Activated T-cell treated with anti-CD3 and anti-CD28 coated beads, Interleukin-2, amount 50 U/mL, for 4 hours (primary cell): ENCODE measurements around the gene TVP23C. TPM values are rescaled to one million over a fixed set of nuclear protein-coding genes. Genes with fewer than 3 reads are reported as not detected.

Experiments used
- ATAC-seq, 2 donors: fragments of 200-7000 bp; cut with Tn5 transposase; one replicate each; pipeline ENCODE4 v1.10.0; 2021
- DNase-seq: peaks from one replicate; pipeline ENCODE4 v3.0.0-alpha.2; 2020
- H3K27me3 Mint-ChIP-seq: one replicate; pipeline ENCODE4 v1.8.0; 2021; ENCODE audit warnings: low read depth, mixed read lengths
- H3K36me3 Mint-ChIP-seq: one replicate; pipeline ENCODE4 v1.8.0; 2022; ENCODE audit warnings: mixed read lengths; ENCODE audit not compliant: insufficient read depth
- H3K4me1 Mint-ChIP-seq: one replicate; pipeline ENCODE4 v1.8.0; 2021; ENCODE audit warnings: low read depth, mixed read lengths
- H3K4me3 Mint-ChIP-seq: one replicate; pipeline ENCODE4 v1.8.0; 2021; ENCODE audit warnings: mild to moderate bottlenecking, moderate library complexity, mixed read lengths
- H3K9me3 Mint-ChIP-seq: one replicate; pipeline ENCODE4 v1.8.0; 2021; ENCODE audit warnings: mixed read lengths
- total RNA-seq, 3 donors: library from RNA; stranded (reverse); gene quantifications; one replicate each; pipeline ENCODE4 v1.2.1, GENCODE V29; 2021

TVP23C gene
- total RNA-seq, 3 donors from 2014 or later = 2.6 to 4.6 (median 3.7) TPM

DNA sequence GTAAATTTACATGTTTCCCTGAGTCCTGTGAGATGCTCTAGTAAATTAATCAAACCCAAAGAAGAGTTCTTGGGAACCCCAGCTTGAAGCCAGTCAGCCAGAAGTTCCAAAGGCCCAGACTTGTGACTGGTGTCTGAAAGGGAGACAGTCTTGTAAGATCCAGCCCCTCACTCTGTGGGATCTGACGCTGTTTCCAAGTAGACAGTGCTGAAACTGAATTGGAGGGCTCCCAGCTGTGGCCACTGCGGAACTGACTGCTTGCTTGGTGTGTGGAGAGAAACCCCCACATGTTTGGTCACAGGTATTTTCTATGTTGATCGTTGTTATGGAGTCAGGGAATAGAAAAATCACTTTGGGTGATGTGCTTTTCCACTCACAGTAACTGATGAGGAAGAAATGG is 90.4 kb downstream of the TVP23C start:
- H3K36me3 Mint-ChIP-seq = peaks cover 18% of the 10 kb centered on the region
- no peak for DNase-seq
- no peaks in the 10 kb centered on the region for H3K9me3 Mint-ChIP-seq
- H3K4me3 Mint-ChIP-seq = no peak overlapping the region
- ATAC-seq = no peak
- H3K4me1 Mint-ChIP-seq = no peaks in the 10 kb centered on the region
- H3K27me3 Mint-ChIP-seq = no peaks in the 10 kb centered on the region

GRCh38 chr17:15470536-15470935 is 92.7 kb downstream of the TVP23C start:
- DNase-seq (no peak), ATAC-seq (no peak)
- no peaks in the 10 kb centered on the region for H3K4me1 Mint-ChIP-seq
- peaks cover 9% of the 10 kb centered on the region for H3K36me3 Mint-ChIP-seq
- no peaks in the 10 kb centered on the region for H3K9me3 Mint-ChIP-seq
- H3K4me3 Mint-ChIP-seq = no peak overlapping the region
- H3K27me3 Mint-ChIP-seq = no peaks in the 10 kb centered on the region

DNA sequence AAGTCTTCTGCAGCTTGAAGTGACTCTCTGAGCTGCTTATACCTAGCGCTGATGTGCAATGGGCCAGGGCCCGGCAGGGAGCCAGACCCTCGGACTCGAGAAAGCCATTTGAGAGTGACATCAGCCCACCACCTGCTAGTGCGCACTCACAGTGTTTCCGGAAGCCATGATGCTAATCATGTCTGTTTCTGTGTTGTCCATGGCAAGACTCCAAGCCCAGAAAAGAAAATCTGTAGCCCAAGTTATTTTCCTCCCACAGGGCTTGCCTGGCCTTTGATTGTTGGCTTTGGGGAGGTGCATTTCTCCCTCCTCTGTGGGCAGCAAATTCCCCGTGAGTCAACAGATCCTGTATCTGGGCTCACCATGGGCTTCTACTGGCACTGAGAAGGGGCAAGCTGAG is 94.0 kb downstream of the TVP23C start:
- Mint-ChIP-seq H3K27me3 (no peaks in the 10 kb centered on the region), H3K9me3 (no peaks in the 10 kb centered on the region), H3K4me1 (no peaks in the 10 kb centered on the region), H3K4me3 (no peak overlapping the region), H3K36me3 (peaks cover 5% of the 10 kb centered on the region)
- no peak for ATAC-seq
- DNase-seq = no peak

DNA sequence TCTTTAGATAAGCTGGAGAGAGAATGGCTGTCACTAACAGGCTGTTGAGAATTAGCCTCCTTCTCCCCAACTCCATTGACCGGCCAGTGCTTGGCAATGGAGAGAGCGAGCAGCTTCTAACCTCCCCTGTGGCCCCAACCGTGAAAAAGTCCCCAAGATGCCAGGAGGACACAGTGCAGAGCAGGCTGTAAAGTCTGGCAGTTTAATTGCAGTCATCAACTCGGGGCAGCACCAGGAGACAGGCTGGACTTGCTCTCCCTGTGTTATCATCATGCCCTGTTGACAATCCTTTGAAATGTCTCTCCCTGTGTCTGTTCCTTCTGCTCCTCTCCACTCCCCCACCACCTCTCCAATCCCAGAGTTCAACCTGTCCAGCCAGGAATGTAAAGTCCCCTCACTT is 95.2 kb downstream of the TVP23C start:
- DNase-seq = no peak
- no peak overlapping the region for H3K4me3 Mint-ChIP-seq
- H3K4me1 Mint-ChIP-seq = no peaks in the 10 kb centered on the region
- no peak for ATAC-seq
- H3K9me3 Mint-ChIP-seq = no peaks in the 10 kb centered on the region
- H3K36me3 Mint-ChIP-seq = peaks cover 5% of the 10 kb centered on the region
- no peaks in the 10 kb centered on the region for H3K27me3 Mint-ChIP-seq

GRCh38 chr17:15467592-15467991 is 95.7 kb downstream of the TVP23C start, which contains the start of gene CDRT4:
Gene CDRT4 (minus strand): TSS chr17:15467621. CDS start chr17:15440238, 27,383 bp downstream.
- no peak for DNase-seq
- peaks cover 5% of the 10 kb centered on the region for H3K9me3 Mint-ChIP-seq
- H3K36me3 Mint-ChIP-seq = peaks cover 7% of the 10 kb centered on the region
- no peak for ATAC-seq
- H3K4me1 Mint-ChIP-seq = no peaks in the 10 kb centered on the region
- H3K27me3 Mint-ChIP-seq = no peaks in the 10 kb centered on the region
- no peak within 1 kb of the TSS for H3K4me3 Mint-ChIP-seq

GRCh38 chr17:15466131-15466530 is 97.2 kb downstream of the TVP23C start:
- H3K27me3 Mint-ChIP-seq = no peaks in the 10 kb centered on the region
- H3K4me3 Mint-ChIP-seq = no peak overlapping the region
- H3K9me3 Mint-ChIP-seq = peaks cover 8% of the 10 kb centered on the region
- no peak for DNase-seq
- H3K36me3 Mint-ChIP-seq = peaks cover 14% of the 10 kb centered on the region
- H3K4me1 Mint-ChIP-seq = no peaks in the 10 kb centered on the region
- no peak for ATAC-seq

- Mint-ChIP-seq H3K27me3 (no peaks in the 10 kb centered on the region), H3K36me3 (peaks cover 17% of the 10 kb centered on the region), H3K9me3 (peaks cover 8% of the 10 kb centered on the region), H3K4me1 (no peaks in the 10 kb centered on the region), H3K4me3 (no peak overlapping the region)
- DNase-seq (no peak), ATAC-seq (no peak)
Observed at GRCh38 chr17:15465045-15465701, 98.1 kb downstream of the TVP23C start.

DNA sequence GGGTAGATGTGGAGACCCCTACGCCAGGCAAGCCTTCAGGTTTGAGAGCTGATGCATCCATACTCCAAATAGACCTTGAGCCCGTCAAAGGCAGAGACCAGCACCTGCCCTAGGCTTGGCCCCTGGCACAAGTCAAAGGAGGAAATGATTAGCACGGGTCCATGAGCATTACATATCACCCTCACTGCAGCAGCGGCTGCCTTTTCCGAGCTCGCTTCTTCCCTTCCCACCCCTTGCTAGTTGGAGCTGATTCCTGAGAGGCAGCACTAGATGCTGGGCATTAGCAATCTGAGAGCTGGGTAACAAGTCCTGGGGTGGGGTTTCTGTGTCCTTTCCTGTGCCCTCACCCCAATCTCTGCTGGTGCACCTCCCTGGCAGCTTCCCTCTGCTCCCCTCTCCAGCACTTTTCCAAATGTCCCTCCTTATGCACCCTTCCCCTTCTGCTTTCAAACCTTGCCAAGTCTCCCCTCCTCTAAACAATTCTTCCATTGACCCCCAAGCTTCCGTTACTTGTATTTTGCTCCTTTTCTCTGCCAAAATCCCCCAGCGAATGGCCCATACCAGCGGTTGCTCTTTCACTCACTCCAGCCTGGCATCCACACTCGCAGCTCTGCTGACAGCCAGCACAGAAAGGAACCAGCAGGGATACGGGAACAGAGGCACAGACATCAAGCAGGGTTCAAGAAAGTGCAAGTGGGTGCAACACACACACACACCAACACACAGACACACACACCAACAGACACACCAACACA is 98.9 kb downstream of the TVP23C start:
- no peak for ATAC-seq
- no peak for DNase-seq
- Mint-ChIP-seq H3K27me3 (no peaks in the 10 kb centered on the region), H3K36me3 (peaks cover 19% of the 10 kb centered on the region), H3K4me3 (no peak overlapping the region), H3K4me1 (no peaks in the 10 kb centered on the region), H3K9me3 (peaks cover 8% of the 10 kb centered on the region)

DNA sequence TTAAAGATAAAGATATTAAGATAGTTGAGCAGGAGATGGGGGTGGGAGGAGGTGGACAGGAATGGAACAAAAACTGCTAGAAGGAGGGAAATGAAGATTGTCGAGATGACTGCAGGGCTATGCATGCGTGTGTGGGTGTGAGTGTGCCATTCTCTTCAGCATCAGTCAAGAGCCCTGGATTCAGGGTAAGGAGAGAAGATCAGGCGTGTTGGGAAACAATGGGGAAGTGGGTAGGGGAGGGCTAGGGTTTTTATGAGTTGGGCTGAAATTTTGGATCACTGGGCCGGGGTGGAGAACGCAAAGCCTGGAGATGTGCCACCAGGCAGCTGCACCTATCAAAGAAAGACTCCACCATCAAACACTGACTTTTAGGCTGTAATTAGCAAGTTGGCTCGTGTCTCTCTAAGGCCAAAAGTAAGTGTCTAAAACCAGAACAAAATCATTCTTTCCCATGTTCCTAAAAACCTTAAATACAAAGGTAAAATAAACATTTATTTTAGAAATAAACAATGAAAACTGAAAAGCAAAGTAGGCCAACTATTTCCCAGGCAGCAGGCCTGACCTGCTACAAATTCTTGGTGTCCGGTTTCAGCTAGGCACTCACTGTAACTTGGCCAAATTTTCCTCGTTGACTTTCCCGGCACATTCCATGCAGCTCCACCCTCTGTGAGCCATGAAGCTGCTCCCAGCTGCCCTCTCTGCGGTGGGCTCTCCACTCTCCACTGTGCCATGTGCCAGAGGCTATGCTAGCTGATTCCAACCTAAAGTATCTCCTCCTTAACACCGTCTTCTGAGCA is 100.1 kb downstream of the TVP23C start:
- Mint-ChIP-seq H3K9me3 (peaks cover 8% of the 10 kb centered on the region), H3K4me1 (no peaks in the 10 kb centered on the region), H3K4me3 (no peak overlapping the region), H3K27me3 (no peaks in the 10 kb centered on the region), H3K36me3 (peaks cover 19% of the 10 kb centered on the region)
- DNase-seq = no peak
- no peak for ATAC-seq

DNA sequence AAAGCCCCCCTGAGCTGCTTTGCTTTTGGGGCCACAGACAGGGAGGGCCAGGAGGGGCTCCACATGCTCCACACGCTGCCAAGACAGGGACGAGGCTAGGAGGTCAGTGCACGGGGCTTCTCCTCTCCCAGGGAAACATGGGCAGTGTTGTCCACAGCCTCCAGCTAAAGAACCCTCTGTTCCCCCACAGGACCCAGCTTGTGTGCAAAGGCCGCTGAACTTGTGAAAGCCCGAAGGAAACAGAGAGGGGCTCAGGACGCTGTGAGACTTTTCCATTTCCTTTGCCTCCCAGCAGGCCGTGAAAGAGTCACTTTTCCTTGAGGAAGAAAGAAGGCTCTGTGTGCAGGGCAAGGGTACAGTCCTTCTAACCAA is 105.6 kb downstream of the TVP23C start:
- no peak overlapping the region for H3K4me3 Mint-ChIP-seq
- no peak for DNase-seq

DNA sequence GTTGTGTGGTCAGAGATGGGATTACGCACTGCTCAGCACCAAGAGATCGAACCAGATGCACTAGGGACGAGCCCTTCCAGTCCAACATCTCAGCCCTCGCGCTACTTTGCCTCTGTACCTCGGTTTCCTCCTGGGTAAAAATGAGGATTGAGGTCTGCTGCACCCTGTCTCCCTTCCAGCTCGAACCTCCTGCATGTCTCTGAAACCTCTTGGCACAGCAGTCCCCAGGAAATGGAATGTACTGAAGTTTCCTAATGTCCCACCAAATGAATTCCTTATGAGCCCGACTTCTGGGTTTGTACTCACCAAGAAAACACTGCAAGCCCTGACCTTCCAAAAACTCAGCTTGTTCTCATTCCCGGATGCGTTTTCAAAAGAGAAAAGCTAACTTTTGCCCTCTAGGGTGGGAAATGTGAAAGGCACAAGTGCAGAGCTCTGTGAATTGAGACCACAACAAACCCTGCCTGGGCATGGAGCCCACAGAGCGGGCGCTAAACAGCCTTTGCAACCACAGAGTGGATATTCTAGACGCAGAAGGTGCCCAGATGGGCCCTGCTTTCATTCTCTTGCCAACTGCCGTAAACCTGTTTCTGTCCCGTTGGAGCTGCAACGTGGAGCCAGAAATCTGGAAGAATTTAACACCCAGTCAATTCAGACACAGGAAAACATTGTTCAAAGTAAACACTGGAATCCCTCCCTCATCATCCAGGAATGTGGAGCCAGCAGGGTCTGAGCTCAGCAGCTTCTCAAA is 106.1 kb downstream of the TVP23C start:
- Mint-ChIP-seq H3K4me1 (no peaks in the 10 kb centered on the region), H3K36me3 (peaks cover 35% of the 10 kb centered on the region), H3K4me3 (no peak overlapping the region), H3K9me3 (peaks cover 10% of the 10 kb centered on the region), H3K27me3 (no peaks in the 10 kb centered on the region)
- DNase-seq = no peak
- ATAC-seq = no peak

More for the DNA sequence above, 105.6 kb downstream of the TVP23C start:
- Mint-ChIP-seq H3K36me3 (peaks cover 39% of the 10 kb centered on the region), H3K9me3 (peaks cover 14% of the 10 kb centered on the region), H3K27me3 (no peaks in the 10 kb centered on the region), H3K4me1 (no peaks in the 10 kb centered on the region)
- no peak for ATAC-seq

GRCh38 chr17:15456496-15456895 is 106.8 kb downstream of the TVP23C start:
- no peaks in the 10 kb centered on the region for H3K4me1 Mint-ChIP-seq
- no peak overlapping the region for H3K4me3 Mint-ChIP-seq
- H3K9me3 Mint-ChIP-seq = peaks cover 10% of the 10 kb centered on the region
- DNase-seq = no peak
- no peaks in the 10 kb centered on the region for H3K27me3 Mint-ChIP-seq
- no peak for ATAC-seq
- peaks cover 35% of the 10 kb centered on the region for H3K36me3 Mint-ChIP-seq

DNA sequence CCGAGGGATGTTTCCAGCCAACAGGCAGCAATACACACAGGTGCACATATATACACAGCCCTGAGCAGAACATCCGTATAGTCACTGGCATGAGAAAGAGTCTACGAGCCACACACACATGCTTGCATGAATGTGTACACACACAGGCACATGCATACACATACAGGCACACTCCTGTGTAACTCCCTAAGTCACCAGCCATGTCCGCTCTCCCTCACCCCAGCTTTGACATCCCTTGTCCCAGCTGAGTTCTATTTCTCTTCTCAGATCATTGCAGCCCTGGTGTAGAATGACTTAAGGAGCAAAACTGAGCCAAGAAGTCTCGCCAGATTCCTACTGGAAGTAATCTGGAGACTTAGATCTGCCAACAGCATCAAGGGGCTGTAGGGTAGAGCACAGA is 108.9 kb downstream of the TVP23C start:
- H3K4me3 Mint-ChIP-seq = no peak overlapping the region
- peaks cover 26% of the 10 kb centered on the region for H3K36me3 Mint-ChIP-seq
- no peaks in the 10 kb centered on the region for H3K4me1 Mint-ChIP-seq
- ATAC-seq = no peak
- no peaks in the 10 kb centered on the region for H3K27me3 Mint-ChIP-seq
- DNase-seq = no peak
- H3K9me3 Mint-ChIP-seq = peaks cover 10% of the 10 kb centered on the region

DNA sequence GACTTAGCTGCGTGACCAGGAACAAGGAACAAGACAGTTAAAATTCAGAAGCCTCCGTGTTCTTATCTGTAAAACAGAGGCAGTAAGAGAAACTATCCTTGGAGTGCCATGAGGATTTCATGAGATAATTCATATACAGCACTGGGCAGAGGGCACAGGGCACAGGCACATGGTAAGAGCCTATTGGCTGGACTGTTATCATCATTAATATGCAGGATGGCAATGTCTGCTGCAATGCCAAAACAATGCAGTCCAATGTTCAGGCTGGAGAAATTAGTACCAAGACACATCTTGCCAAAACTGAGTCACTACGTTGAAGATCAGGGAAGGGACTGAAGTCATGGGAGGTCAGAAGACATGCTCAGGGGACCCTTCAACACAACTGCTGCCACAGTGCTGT is 109.5 kb downstream of the TVP23C start:
- Mint-ChIP-seq H3K36me3 (peaks cover 28% of the 10 kb centered on the region), H3K4me3 (no peak overlapping the region), H3K4me1 (no peaks in the 10 kb centered on the region), H3K27me3 (no peaks in the 10 kb centered on the region), H3K9me3 (peaks cover 10% of the 10 kb centered on the region)
- DNase-seq (no peak), ATAC-seq (no peak)
